Esophagus muscularis mucosa (tissue), 4 donors: Measurements from ENCODE around the gene DTD1.

ENCODE experiments used
- EP300 ChIP-seq: sonication (generic); formaldehyde crosslinking; IDR thresholded peaks from one replicate; pipeline ENCODE4 v1.6.1; 2017; ENCODE audit warnings: antibody characterized with exemption
- POLR2A ChIP-seq: fragments of 450-650 bp; IDR thresholded peaks from one replicate; pipeline ENCODE4 v1.6.1; 2017; ENCODE audit warnings: antibody characterized with exemption, moderate library complexity, mild to moderate bottlenecking, low read depth
- POLR2AphosphoS5 ChIP-seq, 2 donors: sonication (generic); formaldehyde crosslinking; IDR thresholded peaks; one replicate each; pipeline ENCODE4 v1.6.1; 2017; ENCODE audit warnings: antibody characterized with exemption in 2 of 2
- TF ChIP-seq, protein P1 (sequence below), 3 experiments: fragments of 200-600 bp in 2 of 3; fragments of 450-650 bp in 1 of 3; sonication (generic) in 2 of 3; IDR thresholded peaks; one replicate each; pipeline ENCODE4 v1.5.1; 2017 to 2019; ENCODE audit warnings: antibody characterized with exemption in 3 of 3, mild to moderate bottlenecking in 2 of 3, moderate library complexity in 1 of 3

DNA sequence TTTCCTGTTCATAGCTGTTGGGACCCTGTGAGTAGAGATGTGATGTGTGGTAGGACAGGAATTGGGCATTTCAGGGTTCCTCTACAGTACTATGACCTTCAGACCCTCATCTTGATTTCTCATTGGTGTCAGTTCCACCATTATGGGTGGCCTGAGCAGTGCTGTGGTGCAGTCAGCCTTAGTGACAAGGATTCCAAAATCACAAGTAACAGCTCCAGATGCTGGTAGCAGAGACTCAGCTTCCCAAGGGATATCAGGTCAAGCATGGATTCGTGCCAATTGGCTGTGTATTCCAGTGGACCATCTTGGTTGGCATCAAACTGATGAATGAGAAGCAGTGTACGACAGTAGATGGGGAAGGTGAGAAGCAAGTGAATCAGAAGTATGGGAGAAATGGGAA is 16.8 kb upstream of the DTD1 start:
- TF ChIP-seq, protein P1, sequence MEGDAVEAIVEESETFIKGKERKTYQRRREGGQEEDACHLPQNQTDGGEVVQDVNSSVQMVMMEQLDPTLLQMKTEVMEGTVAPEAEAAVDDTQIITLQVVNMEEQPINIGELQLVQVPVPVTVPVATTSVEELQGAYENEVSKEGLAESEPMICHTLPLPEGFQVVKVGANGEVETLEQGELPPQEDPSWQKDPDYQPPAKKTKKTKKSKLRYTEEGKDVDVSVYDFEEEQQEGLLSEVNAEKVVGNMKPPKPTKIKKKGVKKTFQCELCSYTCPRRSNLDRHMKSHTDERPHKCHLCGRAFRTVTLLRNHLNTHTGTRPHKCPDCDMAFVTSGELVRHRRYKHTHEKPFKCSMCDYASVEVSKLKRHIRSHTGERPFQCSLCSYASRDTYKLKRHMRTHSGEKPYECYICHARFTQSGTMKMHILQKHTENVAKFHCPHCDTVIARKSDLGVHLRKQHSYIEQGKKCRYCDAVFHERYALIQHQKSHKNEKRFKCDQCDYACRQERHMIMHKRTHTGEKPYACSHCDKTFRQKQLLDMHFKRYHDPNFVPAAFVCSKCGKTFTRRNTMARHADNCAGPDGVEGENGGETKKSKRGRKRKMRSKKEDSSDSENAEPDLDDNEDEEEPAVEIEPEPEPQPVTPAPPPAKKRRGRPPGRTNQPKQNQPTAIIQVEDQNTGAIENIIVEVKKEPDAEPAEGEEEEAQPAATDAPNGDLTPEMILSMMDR (IDR thresholded peaks at IDR 0.05) = no peak
- TF ChIP-seq EP300 = no peak
- TF ChIP-seq POLR2AphosphoS5 (IDR thresholded peaks at IDR 0.05) = no peak
- TF ChIP-seq POLR2A = no peak
